Gastroesophageal sphincter (tissue), 4 donors: ENCODE data around the gene HSP90AB1. TPM values are rescaled to one million over a fixed set of nuclear protein-coding genes. Genes with fewer than 3 reads are reported as not detected.
"Not testable (repeated sequence)": the region's sequence is repeated elsewhere in the genome, so short reads cannot be mapped to it uniquely, and the experiment has no call there.

Experiments
- ATAC-seq: fragments of 150-250 bp; one replicate; pipeline ENCODE4 v1.9.1; 2016; ENCODE audit warnings: mild to moderate bottlenecking, moderate library complexity
- H3K27ac ChIP-seq, 4 donors: fragments of 200-600 bp; sonication (generic) in 3 of 4; 1 replicate in 3 of 4; 2 replicates in 1 of 4; pipeline ENCODE4 v1.5.1; 2016 to 2019
- H3K27me3 ChIP-seq: fragments of 200-600 bp; sonication (generic); one replicate; pipeline ENCODE4 v1.5.1; 2019
- H3K36me3 ChIP-seq, 2 donors: fragments of 200-600 bp; sonication (generic); one replicate each; pipeline ENCODE4 v1.5.1; 2019; ENCODE audit warnings: control low read depth in 1 of 2
- H3K4me1 ChIP-seq, 3 donors: fragments of 200-600 bp; sonication (generic); 1 replicate in 2 of 3; 2 replicates in 1 of 3; pipeline ENCODE4 v1.5.1; 2016 to 2019; ENCODE audit warnings: control low read depth in 2 of 3
- H3K4me3 ChIP-seq, 2 donors: fragments of 200-600 bp; sonication (generic); one replicate each; pipeline ENCODE4 v1.5.1; 2019; ENCODE audit warnings: mild to moderate bottlenecking in 1 of 2, moderate library complexity in 1 of 2
- H3K9me3 ChIP-seq, 3 donors: fragments of 200-600 bp; sonication (generic); one replicate each; pipeline ENCODE4 v1.5.1; 2017 to 2019; ENCODE audit warnings: control low read depth in 2 of 3
- CTCF ChIP-seq, 4 experiments: fragments of 200-600 bp in 2 of 4; fragments of 450-650 bp in 2 of 4; sonication (generic) in 1 of 4; IDR thresholded peaks; one replicate each; pipeline ENCODE4 v1.5.1; 2017 to 2019; ENCODE audit warnings: antibody characterized with exemption in 4 of 4, mild to moderate bottlenecking in 2 of 4, moderate library complexity in 2 of 4
- EP300 ChIP-seq: sonication (generic); formaldehyde crosslinking; IDR thresholded peaks from one replicate; pipeline ENCODE4 v1.6.1; 2017; ENCODE audit warnings: antibody characterized with exemption, mild to moderate bottlenecking
- POLR2A ChIP-seq, 2 donors: fragments of 450-650 bp; IDR thresholded peaks; one replicate each; pipeline ENCODE4 v1.6.1; 2017; ENCODE audit warnings: antibody characterized with exemption in 2 of 2, mild to moderate bottlenecking in 2 of 2, moderate library complexity in 1 of 2
- POLR2AphosphoS5 ChIP-seq: sonication (generic); formaldehyde crosslinking; IDR thresholded peaks from one replicate; pipeline ENCODE4 v1.6.1; 2017; ENCODE audit warnings: antibody characterized with exemption
- WGBS, 2 donors: methylation state at CpG; one replicate each; pipeline ENCODE4 v1.1.5; 2018; ENCODE audit warnings: low coverage in 1 of 2; 5-methylcytosine and 5-hydroxymethylcytosine counted together
- total RNA-seq, 4 donors: library from RNA; depleted of rRNA; stranded (reverse); fragments of >200 nt; gene quantifications; one replicate each; pipeline ENCODE4 v1.1.0, GENCODE V29; 2016

HSP90AB1 gene
- total RNA-seq, 4 donors from 2014 or later, result 553 to 749 (median 626) TPM

- peak overlapping the region in 1 of 2 donors; percentile 86 for H3K4me3 ChIP-seq
- peak overlapping the region; percentile 54 to 99 (median 98) for H3K27ac ChIP-seq
- no peaks in the 10 kb centered on the region for H3K27me3 ChIP-seq
- peaks cover 0 to 97% (median 69%) of the 10 kb centered on the region in 3 donors for H3K4me1 ChIP-seq
- TF ChIP-seq CTCF (IDR thresholded peaks at IDR 0.05), result no peak
- ATAC-seq, result no peak
- no peaks in the 10 kb centered on the region for H3K9me3 ChIP-seq
- WGBS, 2 donors, result 46 to 52% methylated on average over 5 of the region's 6 CpGs
- peaks cover 0 to 40% of the 10 kb centered on the region in 2 donors for H3K36me3 ChIP-seq
Observed at GRCh38 chr6:44228031-44228430, 18.9 kb upstream of the HSP90AB1 start.

GRCh38 chr6:44228433-44228832 is 18.5 kb upstream of the HSP90AB1 start:
- Histone ChIP-seq H3K27ac (peak overlapping the region; percentile 12 to 99 (median 98)), H3K9me3 (no peaks in the 10 kb centered on the region), H3K27me3 (no peaks in the 10 kb centered on the region), H3K4me3 (peak overlapping the region in 1 of 2 donors; percentile 86), H3K36me3 (peaks cover 0 to 44% of the 10 kb centered on the region in 2 donors), H3K4me1 (peaks cover 0 to 99% (median 73%) of the 10 kb centered on the region in 3 donors)
- no peak for ATAC-seq
- WGBS, 2 donors, result no CpG with 5 or more reads among the region's 7 CpGs
- TF ChIP-seq EP300, result no peak
- no peak for TF ChIP-seq POLR2AphosphoS5
- TF ChIP-seq CTCF (IDR thresholded peaks at IDR 0.05), result no peak
- TF ChIP-seq POLR2A (IDR thresholded peaks at IDR 0.05), result no peak

DNA sequence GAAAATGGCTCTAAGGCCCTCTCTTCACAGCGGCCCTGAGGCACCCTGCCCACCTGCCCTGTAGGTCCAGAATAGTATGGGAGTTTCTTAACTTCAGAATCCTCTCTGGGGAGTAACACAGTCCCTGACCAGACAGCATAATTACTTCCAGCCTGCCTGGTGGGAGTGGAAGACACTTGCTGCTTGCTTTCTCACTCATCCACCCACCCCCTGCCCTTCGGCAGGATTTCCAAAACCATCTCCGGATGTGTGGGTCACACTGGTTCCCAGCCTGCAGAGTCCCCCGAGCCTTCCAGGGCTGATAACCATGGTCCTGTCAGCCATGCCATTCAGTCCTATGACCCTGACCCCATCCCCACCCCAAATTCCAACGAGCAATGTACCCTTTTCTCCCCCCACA is 18.1 kb upstream of the HSP90AB1 start:
- WGBS, 2 donors, result 38 to 40% methylated on average over 2 to 5 of the region's 5 CpGs
- Histone ChIP-seq H3K4me1 (peaks cover 0 to 100% (median 77%) of the 10 kb centered on the region in 3 donors), H3K27me3 (no peaks in the 10 kb centered on the region), H3K36me3 (peaks cover 0 to 44% of the 10 kb centered on the region in 2 donors), H3K4me3 (no peak overlapping the region), H3K27ac (peak overlapping the region; percentile 12 to 99 (median 98)), H3K9me3 (no peaks in the 10 kb centered on the region)
- ATAC-seq, result no peak
- no peak for TF ChIP-seq CTCF (IDR thresholded peaks at IDR 0.05)
- no peak for TF ChIP-seq EP300
- TF ChIP-seq POLR2AphosphoS5, result no peak

DNA sequence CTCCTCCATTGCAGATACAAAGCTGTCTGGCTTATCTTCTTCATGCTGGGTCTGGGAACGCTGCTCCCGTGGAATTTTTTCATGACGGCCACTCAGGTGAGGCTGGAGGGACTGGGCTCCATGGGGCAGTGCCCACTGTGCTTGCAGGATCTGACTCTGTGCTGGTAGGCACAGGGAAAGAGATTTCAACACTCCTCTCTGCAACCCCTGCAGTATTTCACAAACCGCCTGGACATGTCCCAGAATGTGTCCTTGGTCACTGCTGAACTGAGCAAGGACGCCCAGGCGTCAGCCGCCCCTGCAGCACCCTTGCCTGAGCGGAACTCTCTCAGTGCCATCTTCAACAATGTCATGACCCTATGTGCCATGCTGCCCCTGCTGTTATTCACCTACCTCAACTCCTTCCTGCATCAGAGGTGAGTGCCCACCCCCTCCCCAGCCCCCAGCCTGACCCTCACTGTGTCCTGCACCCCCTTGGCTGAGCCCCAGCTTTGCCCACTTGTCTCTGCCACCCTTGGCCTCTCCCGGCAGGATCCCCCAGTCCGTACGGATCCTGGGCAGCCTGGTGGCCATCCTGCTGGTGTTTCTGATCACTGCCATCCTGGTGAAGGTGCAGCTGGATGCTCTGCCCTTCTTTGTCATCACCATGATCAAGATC is 17.4 kb upstream of the HSP90AB1 start:
- no peak for TF ChIP-seq CTCF (IDR thresholded peaks at IDR 0.05)
- TF ChIP-seq POLR2A (IDR thresholded peaks at IDR 0.05), result no peak
- TF ChIP-seq EP300, result no peak
- no peak for TF ChIP-seq POLR2AphosphoS5
- Histone ChIP-seq H3K36me3 (peaks cover 0 to 44% of the 10 kb centered on the region in 2 donors), H3K27ac (peak overlapping the region; percentile 47 to 99 (median 98)), H3K27me3 (no peaks in the 10 kb centered on the region), H3K4me3 (no peak overlapping the region), H3K9me3 (no peaks in the 10 kb centered on the region), H3K4me1 (peaks cover 2 to 100% (median 81%) of the 10 kb centered on the region in 3 donors)
- ATAC-seq, result no peak
- 69 to 78% methylated on average over 4 to 6 of the region's 11 CpGs for WGBS, 2 donors

GRCh38 chr6:44230034-44230675 is 16.7 kb upstream of the HSP90AB1 start:
- 71% methylated on average over 1 of the region's 10 CpGs; no CpG with 5 or more reads in 1 of the 2 donors for WGBS, 2 donors
- Histone ChIP-seq H3K4me3 (no peak overlapping the region), H3K27ac (peak overlapping the region; percentile 47 to 99 (median 98)), H3K9me3 (no peaks in the 10 kb centered on the region), H3K27me3 (no peaks in the 10 kb centered on the region), H3K4me1 (peaks cover 9 to 100% (median 81%) of the 10 kb centered on the region in 3 donors), H3K36me3 (peaks cover 0 to 44% of the 10 kb centered on the region in 2 donors)
- TF ChIP-seq EP300, result no peak
- TF ChIP-seq POLR2AphosphoS5, result no peak
- TF ChIP-seq CTCF (IDR thresholded peaks at IDR 0.05), result no peak
- TF ChIP-seq POLR2A (IDR thresholded peaks at IDR 0.05), result no peak
- ATAC-seq, result no peak

- 31 to 48% methylated on average over 3 to 7 of the region's 9 CpGs for WGBS, 2 donors
- not testable (repeated sequence) for H3K27me3 ChIP-seq, H3K4me3 ChIP-seq, H3K9me3 ChIP-seq, ATAC-seq
- peak overlapping the region; percentile 73 to 99 (median 98) for H3K27ac ChIP-seq
- H3K4me1 ChIP-seq, result peaks cover 13 to 100% (median 76%) of the 10 kb centered on the region in 3 donors
- peaks cover 0 to 44% of the 10 kb centered on the region in 2 donors for H3K36me3 ChIP-seq
Observed at GRCh38 chr6:44231426-44231825, 15.5 kb upstream of the HSP90AB1 start.
